ENCODE data around the gene VPS13D.
"Not testable (repeated sequence)": the region's sequence is repeated elsewhere in the genome, so short reads cannot be mapped to it uniquely, and the experiment has no call there.

The VPS13D gene

GRCh38 chr1:12524266-12524665, 294.4 kb downstream of the VPS13D start:
- DNase-seq = no peak

GRCh38 chr1:12525311-12526181, 295.7 kb downstream of the VPS13D start:
- DNase-seq = no peak

GRCh38 chr1:12527564-12527963, 297.7 kb downstream of the VPS13D start:
- DNase-seq = no peak

GRCh38 chr1:12528021-12528852, 298.4 kb downstream of the VPS13D start:
- DNase-seq = peak; percentile 55

GRCh38 chr1:12529640-12530174, 299.9 kb downstream of the VPS13D start:
- no peak for DNase-seq

- DNase-seq = no peak
Observed at GRCh38 chr1:12530462-12531178, 300.8 kb downstream of the VPS13D start.

- no peak for DNase-seq
Observed at GRCh38 chr1:12531179-12531499, 301.3 kb downstream of the VPS13D start.

- DNase-seq = no peak
Observed at GRCh38 chr1:12532405-12533315, 302.8 kb downstream of the VPS13D start.

GRCh38 chr1:12536023-12536639, 306.3 kb downstream of the VPS13D start:
- no peak for DNase-seq

GRCh38 chr1:12537294-12537693, 307.5 kb downstream of the VPS13D start:
- no peak for DNase-seq

GRCh38 chr1:12537906-12538461, 308.2 kb downstream of the VPS13D start:
- DNase-seq = no peak

- DNase-seq = not testable (repeated sequence)
Observed at GRCh38 chr1:12538536-12538935, 308.7 kb downstream of the VPS13D start.

- DNase-seq = no peak
Observed at GRCh38 chr1:12539320-12539704, 309.5 kb downstream of the VPS13D start.

- DNase-seq = peak; percentile 68
Observed at GRCh38 chr1:12539705-12540579, 310.1 kb downstream of the VPS13D start.

- DNase-seq = no peak
Observed at GRCh38 chr1:12540580-12541273, 310.9 kb downstream of the VPS13D start.

GRCh38 chr1:12541274-12542137, 311.7 kb downstream of the VPS13D start:
- DNase-seq = no peak

- no peak for DNase-seq
Observed at GRCh38 chr1:12542138-12542465, 312.3 kb downstream of the VPS13D start.

Data from HCEC 1CT (cell line).